Trophoblast cell (in vitro differentiated cells and primary cell): ENCODE results near the gene AGRP. TPM values are rescaled to one million over a fixed set of nuclear protein-coding genes. Genes with fewer than 3 reads are reported as not detected.

Experiments used
- DNase-seq, 2 donors: peaks; one replicate each; pipeline ENCODE4 v3.0.0-alpha.2; 2016
- H2AFZ ChIP-seq: 2 replicates; pipeline ENCODE4 v1.6.1; 2013; ENCODE audit warnings: low read length, moderate library complexity, mild to moderate bottlenecking; ENCODE audit not compliant: insufficient read depth, poor library complexity
- H2AK5ac ChIP-seq: 2 replicates; pipeline ENCODE4 v1.6.1; 2013; ENCODE audit warnings: mild to moderate bottlenecking, low read length
- H2BK120ac ChIP-seq: 2 replicates; pipeline ENCODE4 v1.6.1; 2013; ENCODE audit warnings: low read length, mild to moderate bottlenecking, moderate library complexity; ENCODE audit not compliant: insufficient read depth, poor library complexity
- H2BK12ac ChIP-seq: 2 replicates; pipeline ENCODE4 v1.6.1; 2013; ENCODE audit warnings: mild to moderate bottlenecking, low read length, moderate library complexity
- H2BK5ac ChIP-seq: 2 replicates; pipeline ENCODE4 v1.6.1; 2013; ENCODE audit warnings: low read length, low read depth, moderate library complexity, mild to moderate bottlenecking; ENCODE audit not compliant: poor library complexity
- H3K14ac ChIP-seq: 2 replicates; pipeline ENCODE4 v1.6.1; 2013; ENCODE audit warnings: mild to moderate bottlenecking, low read length
- H3K18ac ChIP-seq: 2 replicates; pipeline ENCODE4 v1.6.1; 2013; ENCODE audit warnings: mild to moderate bottlenecking, low read length
- H3K23ac ChIP-seq: 2 replicates; pipeline ENCODE4 v1.6.1; 2013; ENCODE audit warnings: low read length
- H3K27ac ChIP-seq: 2 replicates; pipeline ENCODE4 v1.5.1; 2013; ENCODE audit warnings: low read depth, mild to moderate bottlenecking, inconsistent platforms, low read length, moderate library complexity
- H3K27me3 ChIP-seq: 2 replicates; pipeline ENCODE4 v1.6.1; 2013; ENCODE audit warnings: inconsistent platforms, mild to moderate bottlenecking, low read length, moderate library complexity; ENCODE audit not compliant: insufficient read depth
- H3K36me3 ChIP-seq, 2 experiments: 1 replicate in 1 of 2; 2 replicates in 1 of 2; pipeline ENCODE4 v1.6.1; 2013; ENCODE audit warnings: low read length in 2 of 2, mild to moderate bottlenecking in 2 of 2, moderate library complexity in 1 of 2; ENCODE audit not compliant: insufficient read depth in 2 of 2, control insufficient read depth in 1 of 2
- H3K4ac ChIP-seq: 2 replicates; pipeline ENCODE4 v1.6.1; 2013; ENCODE audit warnings: low read depth, mild to moderate bottlenecking, low read length, moderate library complexity
- H3K4me1 ChIP-seq, 2 experiments: 1 replicate in 1 of 2; 2 replicates in 1 of 2; pipeline ENCODE4 v1.6.1; 2013; ENCODE audit warnings: low read length in 2 of 2, mild to moderate bottlenecking in 2 of 2, moderate library complexity in 1 of 2; ENCODE audit not compliant: insufficient read depth in 2 of 2, control insufficient read depth in 1 of 2
- H3K4me2 ChIP-seq: 2 replicates; pipeline ENCODE4 v1.6.1; 2013; ENCODE audit warnings: inconsistent platforms, mild to moderate bottlenecking, low read length, moderate library complexity
- H3K4me3 ChIP-seq: 2 replicates; pipeline ENCODE4 v1.5.1; 2013; ENCODE audit warnings: mild to moderate bottlenecking, low read depth, low read length, inconsistent platforms
- H3K79me1 ChIP-seq: one replicate; pipeline ENCODE4 v1.6.1; 2013; ENCODE audit warnings: low read length
- H3K79me2 ChIP-seq: 2 replicates; pipeline ENCODE4 v1.6.1; 2013; ENCODE audit warnings: low read length, mild to moderate bottlenecking; ENCODE audit not compliant: control insufficient read depth, insufficient read depth, poor library complexity
- H3K9ac ChIP-seq: 2 replicates; pipeline ENCODE4 v1.6.1; 2013; ENCODE audit warnings: mild to moderate bottlenecking, low read length
- H3K9me3 ChIP-seq: 2 replicates; pipeline ENCODE4 v1.6.1; 2013; ENCODE audit warnings: low read depth, mild to moderate bottlenecking, control low read depth, inconsistent platforms, low read length; ENCODE audit not compliant: insufficient read depth
- H4K12ac ChIP-seq: 2 replicates; pipeline ENCODE4 v1.6.1; 2013; ENCODE audit warnings: low read depth, mild to moderate bottlenecking, low read length, moderate library complexity
- H4K8ac ChIP-seq: 2 replicates; pipeline ENCODE4 v1.6.1; 2013; ENCODE audit warnings: low read depth, mild to moderate bottlenecking, low read length, moderate library complexity
- H4K91ac ChIP-seq: one replicate; pipeline ENCODE4 v1.6.1; 2013; ENCODE audit warnings: low read depth, mild to moderate bottlenecking, low read length, moderate library complexity
- WGBS: extraction: QIAGEN DNeasy Blood & Tissue Kit; methylation state at CpG from one replicate; pipeline ENCODE4 v1.1.7; 2013; ENCODE audit warnings: missing lambda C conversion rate; ENCODE audit not compliant: insufficient read length, insufficient coverage; ENCODE audit errors: extremely low coverage; 5-methylcytosine and 5-hydroxymethylcytosine counted together
- polyA plus RNA-seq: library from polyadenylated mRNA; stranded (reverse); fragments of 200-250 nt; gene quantifications from 2 replicates; pipeline ENCODE4 v1.2.3, GENCODE V29; 2013

Gene AGRP
- not detected in 2 replicates for polyA plus RNA-seq

- H3K23ac ChIP-seq, result no peak within 1 kb of the TSS
Observed at GRCh38 chr16:67483150-67483549, at the start of gene AGRP. Gene AGRP, minus strand, starts transcription at chr16:67483547. Its CDS starts 149 bp downstream, at chr16:67483398.

GRCh38 chr16:67531247-67531646, 47.9 kb upstream of the AGRP start:
- Histone ChIP-seq H3K18ac (no peak overlapping the region), H3K9me3 (peaks cover 1% of the 10 kb centered on the region), H3K4me3 (no peak overlapping the region), H3K36me3 (no peaks in the 10 kb centered on the region), H3K4ac (no peak overlapping the region), H4K91ac (no peak overlapping the region), H3K14ac (no peak overlapping the region), H3K9ac (no peak overlapping the region), H3K27me3 (no peaks in the 10 kb centered on the region), H3K23ac (no peak overlapping the region), H2BK5ac (no peak overlapping the region), H3K79me1 (peaks cover 24% of the 10 kb centered on the region), H2BK12ac (no peak overlapping the region), H4K8ac (no peak overlapping the region), H3K4me1 (peaks cover 24 to 27% of the 10 kb centered on the region in 2 experiments), H2BK120ac (no peak overlapping the region), H2AK5ac (no peak overlapping the region), H2AFZ (no peak overlapping the region), H3K27ac (no peak overlapping the region), H4K12ac (no peak overlapping the region), H3K79me2 (peaks cover 12% of the 10 kb centered on the region), H3K4me2 (no peak overlapping the region)
- peak in 1 of 2 donors; percentile 9 for DNase-seq
- no CpG with 5 or more reads among the region's 4 CpGs for WGBS

More at GRCh38 chr16:67483150-67483549, at the start of gene AGRP:
- no peak for DNase-seq
- Histone ChIP-seq H3K79me2 (peaks cover 9% of the 10 kb centered on the region), H3K18ac (no peak within 1 kb of the TSS), H3K27me3 (no peaks in the 10 kb centered on the region), H3K14ac (no peak within 1 kb of the TSS), H3K4ac (no peak within 1 kb of the TSS), H3K4me3 (no peak within 1 kb of the TSS), H2BK120ac (no peak within 1 kb of the TSS), H2BK12ac (no peak within 1 kb of the TSS), H4K8ac (no peak within 1 kb of the TSS), H2AK5ac (no peak within 1 kb of the TSS), H3K4me2 (no peak within 1 kb of the TSS), H4K12ac (no peak within 1 kb of the TSS), H3K9ac (no peak within 1 kb of the TSS), H3K36me3 (no peaks in the 10 kb centered on the region), H3K9me3 (peaks cover 2% of the 10 kb centered on the region), H2BK5ac (no peak within 1 kb of the TSS), H4K91ac (no peak within 1 kb of the TSS), H3K79me1 (peaks cover 6% of the 10 kb centered on the region), H3K4me1 (peaks cover 5 to 6% of the 10 kb centered on the region in 2 experiments), H2AFZ (no peak within 1 kb of the TSS), H3K27ac (no peak within 1 kb of the TSS)
- no CpG with 5 or more reads among the region's 6 CpGs for WGBS

- WGBS, result no CpG with 5 or more reads among the region's 48 CpGs
- Histone ChIP-seq H3K14ac (peak overlapping the region; percentile 97), H3K79me1 (peaks cover 24% of the 10 kb centered on the region), H3K27ac (peak overlapping the region; percentile 39), H3K4me3 (peak overlapping the region; percentile 76), H4K91ac (peak overlapping the region; percentile 68), H2BK5ac (peak overlapping the region; percentile 35), H3K9ac (peak overlapping the region; percentile 20), H3K9me3 (no peaks in the 10 kb centered on the region), H2BK12ac (peak overlapping the region; percentile 71), H2BK120ac (peak overlapping the region; percentile 62), H3K23ac (no peak overlapping the region), H3K4me2 (peak overlapping the region; percentile 76), H4K12ac (peak overlapping the region; percentile 92), H2AFZ (peak overlapping the region; percentile 38), H3K4ac (peak overlapping the region; percentile 13), H2AK5ac (peak overlapping the region; percentile 38), H3K36me3 (no peaks in the 10 kb centered on the region), H4K8ac (peak overlapping the region; percentile 64), H3K4me1 (peaks cover 32 to 35% of the 10 kb centered on the region in 2 experiments), H3K27me3 (no peaks in the 10 kb centered on the region), H3K18ac (peak overlapping the region; percentile 95), H3K79me2 (peaks cover 12% of the 10 kb centered on the region)
- peak; percentile 65 to 70 for DNase-seq
Observed at GRCh38 chr16:67530013-67530939, 46.9 kb upstream of the AGRP start.

- Histone ChIP-seq H3K79me2 (peaks cover 12% of the 10 kb centered on the region), H4K8ac (peak overlapping the region; percentile 64), H3K36me3 (no peaks in the 10 kb centered on the region), H3K9ac (peak overlapping the region; percentile 3), H4K12ac (peak overlapping the region; percentile 92), H3K18ac (peak overlapping the region; percentile 95), H2BK12ac (peak overlapping the region; percentile 71), H2BK5ac (peak overlapping the region; percentile 35), H3K4me1 (peaks cover 36 to 39% of the 10 kb centered on the region in 2 experiments), H3K27ac (peak overlapping the region; percentile 39), H3K9me3 (no peaks in the 10 kb centered on the region), H2AK5ac (peak overlapping the region; percentile 38), H2BK120ac (peak overlapping the region; percentile 62), H4K91ac (peak overlapping the region; percentile 68), H3K27me3 (no peaks in the 10 kb centered on the region), H3K4ac (peak overlapping the region; percentile 13), H3K23ac (no peak overlapping the region), H3K14ac (peak overlapping the region; percentile 97), H3K79me1 (peaks cover 24% of the 10 kb centered on the region), H3K4me3 (peak overlapping the region; percentile 76), H2AFZ (peak overlapping the region; percentile 38), H3K4me2 (peak overlapping the region; percentile 76)
- no peak for DNase-seq
- WGBS, result no CpG with 5 or more reads among the region's 16 CpGs
Observed at GRCh38 chr16:67529582-67530012, 46.2 kb upstream of the AGRP start.
